ENCODE results near the gene TDRKH.

The TDRKH gene

DNA sequence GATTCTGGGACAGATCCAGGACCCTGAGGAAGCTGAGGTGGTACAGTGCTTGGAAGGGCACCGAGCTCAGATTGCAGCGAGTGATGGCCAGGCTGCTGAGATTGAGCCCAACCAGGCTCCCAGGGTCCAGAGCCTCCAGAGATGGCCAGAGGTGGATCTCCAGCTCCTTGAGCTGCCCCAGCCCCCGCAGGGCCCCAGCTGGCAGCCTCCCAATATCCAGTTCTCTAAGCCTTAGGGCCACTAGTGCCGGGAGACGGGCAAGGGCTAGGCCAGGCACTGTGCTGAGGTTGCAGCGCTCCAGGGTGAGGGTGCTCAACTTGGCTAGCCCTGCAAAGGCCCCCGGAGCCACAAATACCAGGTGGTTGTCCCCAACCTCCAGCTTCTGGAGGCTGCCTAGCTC is 11.5 kb upstream of the TDRKH start:
- Histone ChIP-seq H3K4me1 (ENCODE audit: low read length) (no peaks in the 10 kb centered on the region), H3K27me3 (replicated peaks; ENCODE audit: insufficient read depth, low read length) (no peaks in the 10 kb centered on the region; the same call in 1 of the 2 replicates), H3K4me3 (ENCODE audit: low read length) (no peak overlapping the region), H4K20me1 (ENCODE audit: insufficient read depth, low read length) (no peaks in the 10 kb centered on the region), H3K9me3 (replicated peaks; ENCODE audit: insufficient read depth, low read length) (no peaks in the 10 kb centered on the region), H3K9me2 (replicated peaks; ENCODE audit: insufficient read depth, low read length) (no peaks in the 10 kb centered on the region), H2AFZ (ENCODE audit: low read length) (no peak overlapping the region), H3K4me2 (ENCODE audit: low read depth, low read length) (no peak overlapping the region), H3F3A (ENCODE audit: insufficient read depth, low read length) (no peaks in the 10 kb centered on the region), H3K9ac (ENCODE audit: low read length) (no peak overlapping the region), H3K79me2 (ENCODE audit: low read length) (no peaks in the 10 kb centered on the region), H3K27ac (ENCODE audit: low read length) (no peak overlapping the region), H3K36me3 (replicated peaks; ENCODE audit: insufficient read depth, low read length) (no peaks in the 10 kb centered on the region)
- TF ChIP-seq, protein P1, sequence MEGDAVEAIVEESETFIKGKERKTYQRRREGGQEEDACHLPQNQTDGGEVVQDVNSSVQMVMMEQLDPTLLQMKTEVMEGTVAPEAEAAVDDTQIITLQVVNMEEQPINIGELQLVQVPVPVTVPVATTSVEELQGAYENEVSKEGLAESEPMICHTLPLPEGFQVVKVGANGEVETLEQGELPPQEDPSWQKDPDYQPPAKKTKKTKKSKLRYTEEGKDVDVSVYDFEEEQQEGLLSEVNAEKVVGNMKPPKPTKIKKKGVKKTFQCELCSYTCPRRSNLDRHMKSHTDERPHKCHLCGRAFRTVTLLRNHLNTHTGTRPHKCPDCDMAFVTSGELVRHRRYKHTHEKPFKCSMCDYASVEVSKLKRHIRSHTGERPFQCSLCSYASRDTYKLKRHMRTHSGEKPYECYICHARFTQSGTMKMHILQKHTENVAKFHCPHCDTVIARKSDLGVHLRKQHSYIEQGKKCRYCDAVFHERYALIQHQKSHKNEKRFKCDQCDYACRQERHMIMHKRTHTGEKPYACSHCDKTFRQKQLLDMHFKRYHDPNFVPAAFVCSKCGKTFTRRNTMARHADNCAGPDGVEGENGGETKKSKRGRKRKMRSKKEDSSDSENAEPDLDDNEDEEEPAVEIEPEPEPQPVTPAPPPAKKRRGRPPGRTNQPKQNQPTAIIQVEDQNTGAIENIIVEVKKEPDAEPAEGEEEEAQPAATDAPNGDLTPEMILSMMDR (IDR thresholded peaks at IDR 0.05; ENCODE audit: low read length), result no peak
- TF ChIP-seq EZH2 (optimal IDR thresholded peaks at IDR 0.05; ENCODE audit: low read depth, low read length), result no peak
- no peak for TF ChIP-seq EZH2phosphoT487 (IDR thresholded peaks at IDR 0.05; ENCODE audit: low read length)
- DNase-seq, result no peak

DNA sequence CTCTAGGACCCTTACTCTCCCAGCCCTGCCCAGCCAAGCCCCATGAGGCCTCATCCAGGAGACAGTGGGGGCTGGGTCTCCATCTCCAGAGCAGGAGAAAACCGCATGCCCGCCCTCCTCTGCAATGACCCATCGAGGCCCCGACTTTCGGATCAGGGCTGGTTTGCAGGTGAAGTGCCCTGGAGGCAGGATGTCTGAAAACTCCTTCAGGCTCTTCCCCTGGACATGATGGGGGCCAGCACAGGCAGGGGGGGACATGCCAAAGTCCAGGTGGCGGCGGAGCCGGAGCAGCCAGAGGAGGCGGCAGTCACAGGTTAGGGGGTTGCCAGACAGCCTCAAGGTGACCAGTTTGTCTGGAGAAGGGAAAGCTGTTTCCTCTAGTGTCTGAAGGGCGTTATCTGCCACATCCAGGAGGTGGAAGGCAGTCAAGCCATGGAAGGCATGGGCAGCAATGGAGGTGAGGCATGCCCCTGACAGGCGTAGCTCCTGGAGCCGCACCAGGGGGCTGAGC is 11.1 kb upstream of the TDRKH start:
- H2AFZ ChIP-seq (ENCODE audit: low read length), result no peak overlapping the region

DNA sequence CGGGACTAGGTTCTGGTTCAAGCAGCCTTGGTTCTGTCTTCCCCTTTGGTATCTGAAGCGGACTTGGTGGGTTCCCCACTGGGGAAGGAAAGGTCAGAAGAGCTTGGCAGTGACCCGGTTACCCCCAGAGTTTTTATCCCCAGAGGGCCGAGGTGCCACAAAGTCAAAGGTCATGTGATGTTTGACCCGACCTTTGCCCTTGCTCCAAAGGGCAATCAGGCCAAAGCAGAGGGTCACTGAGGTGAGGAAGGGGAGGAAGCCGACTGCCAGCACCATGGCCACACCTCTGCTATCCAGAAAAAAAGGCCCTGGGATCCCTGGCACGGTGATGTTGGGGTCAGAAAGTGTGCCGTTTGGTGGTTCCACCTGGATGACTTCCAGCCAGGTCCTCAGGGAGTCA is 10.5 kb upstream of the TDRKH start:
- H3K4me2 ChIP-seq (ENCODE audit: low read depth, low read length), result no peak overlapping the region
- H3K9me2 ChIP-seq (replicated peaks; ENCODE audit: insufficient read depth, low read length), result no peaks in the 10 kb centered on the region
- no peaks in the 10 kb centered on the region for H3K36me3 ChIP-seq (replicated peaks; ENCODE audit: insufficient read depth, low read length)
- H3K27me3 ChIP-seq (replicated peaks; ENCODE audit: insufficient read depth, low read length), result no peaks in the 10 kb centered on the region; the same call in 1 of the 2 replicates
- H3K79me2 ChIP-seq (ENCODE audit: low read length), result no peaks in the 10 kb centered on the region
- H3K9me3 ChIP-seq (replicated peaks; ENCODE audit: insufficient read depth, low read length), result no peaks in the 10 kb centered on the region
- TF ChIP-seq EZH2 (optimal IDR thresholded peaks at IDR 0.05; ENCODE audit: low read depth, low read length) (no peak), EZH2phosphoT487 (IDR thresholded peaks at IDR 0.05; ENCODE audit: low read length) (no peak)
- TF ChIP-seq, protein P1 (IDR thresholded peaks at IDR 0.05; ENCODE audit: low read length), result no peak
- no peak overlapping the region for H3K27ac ChIP-seq (ENCODE audit: low read length)
- no peaks in the 10 kb centered on the region for H3K4me1 ChIP-seq (ENCODE audit: low read length)
- H3F3A ChIP-seq (ENCODE audit: insufficient read depth, low read length), result no peaks in the 10 kb centered on the region
- H2AFZ ChIP-seq (ENCODE audit: low read length), result no peak overlapping the region
- no peak overlapping the region for H3K4me3 ChIP-seq (ENCODE audit: low read length)
- DNase-seq, result no peak
- H4K20me1 ChIP-seq (ENCODE audit: insufficient read depth, low read length), result no peaks in the 10 kb centered on the region
- no peak overlapping the region for H3K9ac ChIP-seq (ENCODE audit: low read length)

More for the DNA sequence above, 11.1 kb upstream of the TDRKH start:
- Histone ChIP-seq H3K4me1 (ENCODE audit: low read length) (no peaks in the 10 kb centered on the region), H3K79me2 (ENCODE audit: low read length) (no peaks in the 10 kb centered on the region), H3K9me2 (replicated peaks; ENCODE audit: insufficient read depth, low read length) (no peaks in the 10 kb centered on the region), H3K27me3 (replicated peaks; ENCODE audit: insufficient read depth, low read length) (no peaks in the 10 kb centered on the region; the same call in 1 of the 2 replicates), H3F3A (ENCODE audit: insufficient read depth, low read length) (no peaks in the 10 kb centered on the region), H3K4me2 (ENCODE audit: low read depth, low read length) (no peak overlapping the region), H3K9ac (ENCODE audit: low read length) (no peak overlapping the region), H3K27ac (ENCODE audit: low read length) (no peak overlapping the region), H4K20me1 (ENCODE audit: insufficient read depth, low read length) (no peaks in the 10 kb centered on the region), H3K4me3 (ENCODE audit: low read length) (no peak overlapping the region), H3K36me3 (replicated peaks; ENCODE audit: insufficient read depth, low read length) (no peaks in the 10 kb centered on the region), H3K9me3 (replicated peaks; ENCODE audit: insufficient read depth, low read length) (no peaks in the 10 kb centered on the region)
- TF ChIP-seq, protein P1 (IDR thresholded peaks at IDR 0.05; ENCODE audit: low read length), result no peak
- DNase-seq, result no peak

Data from MM.1S (cell line).